NB4 (cell line): ENCODE data around the gene PREP.

Source experiments
- MYC ChIP-seq: IDR thresholded peaks from 2 replicates; pipeline ENCODE4 v1.6.1; 2011; ENCODE audit warnings: low read depth, low read length
- POLR2A ChIP-seq: IDR thresholded peaks from 2 replicates; pipeline ENCODE4 v1.6.1; 2011; ENCODE audit warnings: mild to moderate bottlenecking; ENCODE audit not compliant: insufficient read length; ENCODE audit errors: extremely low read depth
- TF ChIP-seq, protein P1 (sequence below): IDR thresholded peaks from one replicate; pipeline ENCODE4 v1.5.1; 2012; ENCODE audit warnings: low read depth, low read length
- TF ChIP-seq, protein P2 (sequence below): IDR thresholded peaks from 2 replicates; pipeline ENCODE4 v1.6.1; 2011; ENCODE audit warnings: low read depth, low read length

DNA sequence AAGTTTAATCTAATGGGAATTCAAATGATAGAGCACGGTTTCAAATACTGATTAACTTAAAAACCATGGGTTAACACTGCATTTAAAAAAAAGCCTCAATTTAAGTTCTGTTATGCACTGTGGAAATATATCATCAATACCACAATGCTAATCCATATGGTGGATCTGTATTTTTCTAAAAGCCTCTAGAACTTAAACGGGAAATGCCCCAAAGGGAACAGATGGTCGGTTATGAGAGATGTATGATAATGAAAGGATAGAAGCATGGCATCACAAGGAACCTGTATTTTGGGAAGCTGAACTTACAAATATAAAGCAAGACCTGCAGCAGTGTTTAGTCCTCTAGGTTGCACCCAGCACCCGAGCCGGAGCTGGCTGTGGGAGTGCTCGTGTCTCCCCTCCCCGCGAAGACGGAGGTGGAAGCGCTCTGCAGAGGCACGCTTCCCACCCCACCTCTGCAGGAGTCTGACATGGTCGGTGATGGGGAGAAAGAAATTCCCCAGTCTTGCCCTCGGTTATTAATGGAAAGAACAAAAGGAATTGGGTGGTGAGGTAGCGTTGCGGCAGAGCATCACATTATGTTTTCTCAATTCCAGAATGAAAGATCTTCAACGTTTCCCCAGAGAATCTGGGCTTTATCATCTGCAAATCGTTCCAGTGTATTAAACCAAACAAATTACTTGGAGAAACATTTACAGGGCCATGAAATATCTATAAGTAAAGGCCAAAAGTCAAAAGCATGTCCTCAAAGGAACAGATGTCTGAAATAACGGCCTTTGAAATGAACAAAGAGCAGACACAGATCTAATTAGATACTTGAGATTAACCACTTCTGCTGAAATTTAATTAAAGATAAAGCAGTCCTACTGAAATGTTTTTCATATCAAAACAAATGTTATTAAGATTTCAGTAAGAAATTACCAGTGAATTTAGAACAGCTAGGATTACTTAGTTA, 120.0 kb downstream of the PREP start:
- TF ChIP-seq, protein P1, sequence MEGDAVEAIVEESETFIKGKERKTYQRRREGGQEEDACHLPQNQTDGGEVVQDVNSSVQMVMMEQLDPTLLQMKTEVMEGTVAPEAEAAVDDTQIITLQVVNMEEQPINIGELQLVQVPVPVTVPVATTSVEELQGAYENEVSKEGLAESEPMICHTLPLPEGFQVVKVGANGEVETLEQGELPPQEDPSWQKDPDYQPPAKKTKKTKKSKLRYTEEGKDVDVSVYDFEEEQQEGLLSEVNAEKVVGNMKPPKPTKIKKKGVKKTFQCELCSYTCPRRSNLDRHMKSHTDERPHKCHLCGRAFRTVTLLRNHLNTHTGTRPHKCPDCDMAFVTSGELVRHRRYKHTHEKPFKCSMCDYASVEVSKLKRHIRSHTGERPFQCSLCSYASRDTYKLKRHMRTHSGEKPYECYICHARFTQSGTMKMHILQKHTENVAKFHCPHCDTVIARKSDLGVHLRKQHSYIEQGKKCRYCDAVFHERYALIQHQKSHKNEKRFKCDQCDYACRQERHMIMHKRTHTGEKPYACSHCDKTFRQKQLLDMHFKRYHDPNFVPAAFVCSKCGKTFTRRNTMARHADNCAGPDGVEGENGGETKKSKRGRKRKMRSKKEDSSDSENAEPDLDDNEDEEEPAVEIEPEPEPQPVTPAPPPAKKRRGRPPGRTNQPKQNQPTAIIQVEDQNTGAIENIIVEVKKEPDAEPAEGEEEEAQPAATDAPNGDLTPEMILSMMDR = no peak
- TF ChIP-seq POLR2A = no peak
- TF ChIP-seq, protein P2, sequence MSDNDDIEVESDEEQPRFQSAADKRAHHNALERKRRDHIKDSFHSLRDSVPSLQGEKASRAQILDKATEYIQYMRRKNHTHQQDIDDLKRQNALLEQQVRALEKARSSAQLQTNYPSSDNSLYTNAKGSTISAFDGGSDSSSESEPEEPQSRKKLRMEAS = no peak
- no peak for TF ChIP-seq MYC
